DLD1 (cell line): Measurements from ENCODE around the gene PRKAR2B.

Source experiments
- in situ Hi-C: cut with HindIII; loops from 2 replicates; pipeline ENCODE4 v1.10.0; 2017; ENCODE audit warnings: low sequenced_read_pairs

PRKAR2B gene

DNA sequence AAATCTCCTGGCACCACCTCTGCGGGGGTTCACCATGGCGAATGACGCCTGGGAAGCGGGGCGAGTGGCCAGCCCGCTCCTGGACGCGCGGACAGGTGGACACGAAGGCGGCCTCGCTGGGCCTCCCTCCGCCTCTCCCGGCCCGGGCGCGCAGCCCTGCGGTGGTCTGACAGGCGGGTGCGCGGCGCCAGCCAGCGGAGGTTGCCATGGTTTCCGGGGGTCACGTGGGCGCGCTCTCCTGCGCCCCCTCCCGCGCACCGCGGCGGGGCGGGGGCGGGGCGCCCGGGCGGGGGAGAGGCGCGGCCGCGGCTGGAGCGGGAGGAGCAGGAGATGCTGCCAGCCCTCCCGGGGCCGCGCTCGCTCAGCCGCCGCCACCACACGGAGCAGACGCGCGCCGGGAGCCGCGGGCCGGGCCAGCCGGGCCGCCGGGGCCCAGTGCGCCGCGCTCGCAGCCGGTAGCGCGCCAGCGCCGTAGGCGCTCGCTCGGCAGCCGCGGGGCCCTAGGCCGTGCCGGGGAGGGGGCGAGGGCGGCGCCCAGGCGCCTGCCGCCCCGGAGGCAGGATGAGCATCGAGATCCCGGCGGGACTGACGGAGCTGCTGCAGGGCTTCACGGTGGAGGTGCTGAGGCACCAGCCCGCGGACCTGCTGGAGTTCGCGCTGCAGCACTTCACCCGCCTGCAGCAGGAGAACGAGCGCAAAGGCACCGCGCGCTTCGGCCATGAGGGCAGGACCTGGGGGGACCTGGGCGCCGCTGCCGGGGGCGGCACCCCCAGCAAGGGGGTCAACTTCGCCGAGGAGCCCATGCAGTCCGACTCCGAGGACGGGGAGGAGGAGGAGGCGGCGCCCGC is at the start of gene PRKAR2B:
Gene PRKAR2B (plus strand): TSS at position 359 of the 848 bp plus-strand sequence. CDS start 203 bp downstream, at position 562.
- in situ Hi-C loops = no loop called here

DNA sequence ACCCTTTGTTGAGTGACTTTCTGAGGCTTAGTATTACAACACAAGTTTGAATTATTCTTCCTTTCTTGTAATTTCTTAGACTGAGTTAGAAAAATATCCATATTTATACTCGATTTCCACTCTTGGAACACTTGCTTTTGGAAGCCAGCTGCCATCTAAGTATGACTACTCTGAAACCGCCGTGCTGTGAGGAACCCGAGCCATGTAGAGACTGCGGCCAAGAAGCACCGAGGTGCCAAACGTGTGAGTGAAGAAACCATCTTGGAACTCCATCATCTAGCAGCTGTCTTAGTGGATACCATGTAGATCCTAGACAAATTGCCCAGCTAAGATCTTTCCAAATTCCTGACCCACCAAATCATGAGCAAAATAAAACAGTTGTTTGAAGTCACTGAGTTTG is 49.7 kb upstream of the PRKAR2B start:
- in situ Hi-C loops = no loop called here

DNA sequence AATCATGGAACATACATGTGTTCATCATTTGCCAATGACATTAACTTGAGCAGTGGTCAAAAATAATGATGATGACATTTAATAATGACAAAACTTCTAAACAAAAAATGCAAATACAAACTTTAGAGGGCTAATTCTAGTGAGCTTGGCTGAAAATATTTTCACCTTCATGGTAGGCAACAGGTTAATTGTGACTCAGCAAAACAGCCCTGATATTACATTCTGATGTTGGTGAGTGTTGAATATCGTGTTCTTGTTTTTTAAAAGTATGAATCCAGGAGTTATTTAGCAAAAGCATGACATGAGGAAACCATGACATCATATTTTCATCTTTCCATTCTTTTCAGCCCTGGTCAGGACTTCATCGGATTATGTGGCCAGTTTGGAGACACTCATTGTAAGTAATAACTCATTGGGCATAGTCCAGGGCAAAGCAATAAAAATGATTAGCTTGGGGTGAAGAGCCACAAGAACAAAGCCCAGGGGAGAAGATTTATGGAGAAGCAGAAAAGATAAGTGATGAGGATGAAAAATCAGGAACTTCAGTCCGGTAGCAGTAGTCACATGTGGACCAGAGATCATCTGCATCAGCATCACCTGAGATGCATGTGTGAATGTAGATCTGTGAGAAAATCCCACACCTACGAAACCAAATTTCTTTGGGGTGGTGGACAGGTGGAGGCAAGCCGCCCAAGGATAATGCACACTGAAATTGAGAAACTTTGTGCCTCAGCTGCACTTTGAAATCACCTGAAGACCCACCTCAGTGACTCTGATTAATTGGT is 46.8 kb upstream of the PRKAR2B start:
- in situ Hi-C loops = no loop called here

DNA sequence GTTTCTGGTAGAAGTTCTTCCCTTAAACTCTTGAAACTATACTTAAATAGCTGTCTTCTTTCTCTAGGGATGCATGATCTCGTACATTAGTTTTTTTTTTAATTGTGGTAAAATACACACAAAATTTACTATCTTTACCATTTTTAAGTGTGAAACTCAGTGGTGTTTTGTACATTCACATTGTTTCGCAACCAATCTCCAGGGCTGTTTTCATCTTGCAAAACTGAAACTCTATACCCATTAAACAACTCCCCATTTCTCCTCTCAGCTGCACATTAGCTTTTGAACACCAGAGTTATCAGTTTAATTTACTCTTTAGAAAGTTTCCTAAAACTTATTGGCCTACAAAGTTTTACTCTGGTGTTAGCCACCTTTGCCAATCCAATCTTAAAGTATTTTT is 45.5 kb upstream of the PRKAR2B start:
- in situ Hi-C loops = no loop called here

DNA sequence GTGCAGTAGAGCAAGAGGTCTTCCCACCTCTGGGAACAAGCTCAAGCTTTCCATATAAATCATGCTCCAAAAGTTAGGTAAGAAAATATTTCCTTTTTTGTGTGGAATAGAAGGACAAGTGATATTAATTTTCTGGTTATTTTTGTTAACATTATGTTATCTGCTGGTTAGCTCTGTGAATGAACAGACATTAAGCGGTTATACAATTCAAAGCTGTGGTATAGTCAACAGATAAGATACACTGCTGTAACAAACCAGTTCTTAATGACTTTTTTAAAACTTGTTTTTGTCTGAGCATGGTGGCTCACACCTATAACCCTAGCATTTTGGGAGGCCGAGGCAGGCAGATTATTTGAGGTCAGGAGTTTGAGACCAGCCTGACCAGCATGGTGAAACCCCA is 43.0 kb upstream of the PRKAR2B start:
- in situ Hi-C loops = no loop called here

DNA sequence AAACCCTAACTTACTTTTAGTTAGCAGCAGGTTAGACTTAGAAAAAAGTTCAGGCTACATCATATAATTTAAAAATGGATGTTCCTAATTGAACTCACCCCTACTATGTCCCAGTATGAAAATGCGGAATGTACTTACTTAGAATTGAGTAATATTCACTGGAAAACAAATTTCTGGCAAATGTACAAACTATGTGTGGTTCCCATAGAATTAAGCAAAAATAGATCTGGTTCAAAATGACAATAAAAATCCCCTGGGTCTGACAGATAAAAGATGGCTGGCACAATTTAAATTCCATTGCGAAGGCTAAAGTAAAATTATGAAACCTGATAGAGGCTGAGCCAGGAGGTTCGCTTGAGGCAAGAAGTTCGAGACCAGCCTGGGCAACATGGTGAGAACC is 42.4 kb upstream of the PRKAR2B start:
- in situ Hi-C loops = no loop called here

DNA sequence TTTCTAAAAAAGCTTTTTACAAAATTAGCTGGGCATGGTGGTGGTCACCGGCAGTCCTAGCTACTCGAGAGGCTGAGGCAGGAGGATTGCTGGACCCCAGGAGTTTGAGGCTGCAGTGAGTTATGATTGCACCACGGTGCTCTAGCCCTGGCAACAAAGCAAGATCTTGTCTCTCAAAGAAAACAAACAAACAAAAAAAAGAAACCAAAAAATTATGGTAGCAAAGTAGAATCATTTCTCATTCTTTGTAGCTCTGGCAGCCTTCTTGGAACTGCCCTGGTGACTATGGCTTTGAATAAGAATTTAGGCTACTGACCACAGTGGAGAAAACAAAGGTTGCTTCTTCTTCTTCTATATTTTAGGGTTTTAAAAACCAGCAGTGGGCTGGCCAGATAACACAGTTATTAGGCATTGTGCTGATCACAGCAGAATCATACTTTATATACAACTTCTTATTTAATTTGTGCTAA is 41.9 kb upstream of the PRKAR2B start:
- in situ Hi-C loops = no loop called here

DNA sequence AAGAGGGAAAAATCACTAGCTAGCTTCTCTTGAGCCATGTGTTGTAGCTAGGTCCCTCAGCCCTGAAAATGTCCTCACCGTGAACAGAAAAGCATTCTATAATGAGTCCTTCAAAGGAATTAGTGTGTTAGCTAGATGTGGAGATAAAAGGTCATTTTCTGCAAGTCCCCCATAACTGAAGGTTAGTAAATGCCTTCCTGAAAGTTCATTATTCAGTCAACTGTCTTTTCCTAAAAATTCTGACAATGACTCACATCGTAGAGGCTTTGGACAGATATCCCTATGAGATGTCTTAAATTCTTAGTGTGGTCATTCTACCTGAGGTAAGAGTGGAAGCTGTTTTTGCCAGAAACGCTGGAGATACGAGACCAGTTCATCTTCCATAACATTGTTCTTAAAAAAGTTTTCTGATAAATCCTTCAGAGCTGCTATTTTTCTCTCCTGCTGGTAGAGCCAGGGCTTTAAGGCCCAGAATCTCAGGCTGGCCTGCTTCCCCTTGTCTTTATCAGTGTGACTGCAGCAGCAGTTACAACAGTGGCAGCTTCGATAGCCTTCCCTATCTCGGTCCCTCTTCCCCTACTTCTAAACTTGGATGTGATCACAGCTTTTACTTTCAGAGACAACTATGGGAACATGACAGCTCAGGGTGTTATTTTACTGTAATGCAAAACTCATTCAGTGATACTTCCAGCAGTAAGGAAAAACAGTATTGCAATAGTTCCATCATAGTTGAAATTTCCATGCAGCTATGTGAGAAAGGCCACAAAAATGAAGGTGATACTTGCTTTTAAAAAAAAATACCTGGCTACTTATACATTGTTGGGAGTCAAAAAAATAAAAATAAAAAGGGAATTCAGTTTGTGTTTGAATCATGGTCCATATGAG is 37.3 kb upstream of the PRKAR2B start:
- in situ Hi-C loops = no loop called here

DNA sequence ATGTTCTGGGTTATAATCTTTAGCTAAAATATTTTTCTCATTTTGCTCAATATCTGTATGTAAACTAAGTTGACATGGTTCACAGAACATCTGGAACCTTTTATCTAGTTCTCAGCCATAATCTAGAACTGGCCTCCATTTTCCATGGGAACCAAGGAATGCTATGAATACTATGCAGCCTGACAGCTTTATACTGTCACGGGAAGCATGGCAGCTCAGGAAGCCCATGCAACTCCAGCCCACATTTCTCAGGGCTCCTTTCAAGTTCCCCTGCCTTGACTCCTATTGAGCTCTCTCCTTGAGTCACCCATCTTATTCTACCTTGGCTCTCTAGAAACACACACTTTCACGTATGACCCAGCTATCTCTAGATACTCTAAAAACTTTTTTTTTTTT is 36.6 kb upstream of the PRKAR2B start:
- in situ Hi-C loops = no loop called here

DNA sequence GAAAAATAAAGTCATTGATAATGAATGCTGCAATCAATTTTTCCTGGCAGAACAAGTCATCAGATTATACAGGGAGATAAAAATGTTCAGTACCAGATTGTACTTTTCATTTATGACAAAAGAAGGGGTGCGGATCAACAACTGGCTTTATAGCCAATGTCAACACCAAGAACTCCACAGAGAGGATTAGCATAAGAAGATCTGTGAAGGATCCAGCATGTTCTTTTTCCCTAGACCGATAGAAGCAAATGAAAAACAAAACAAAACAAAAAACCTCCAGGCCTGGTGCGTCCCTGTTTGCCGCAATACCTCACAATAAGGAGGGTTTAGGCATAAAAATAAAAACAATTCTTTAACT is 34.7 kb upstream of the PRKAR2B start:
- in situ Hi-C loops = no loop called here

DNA sequence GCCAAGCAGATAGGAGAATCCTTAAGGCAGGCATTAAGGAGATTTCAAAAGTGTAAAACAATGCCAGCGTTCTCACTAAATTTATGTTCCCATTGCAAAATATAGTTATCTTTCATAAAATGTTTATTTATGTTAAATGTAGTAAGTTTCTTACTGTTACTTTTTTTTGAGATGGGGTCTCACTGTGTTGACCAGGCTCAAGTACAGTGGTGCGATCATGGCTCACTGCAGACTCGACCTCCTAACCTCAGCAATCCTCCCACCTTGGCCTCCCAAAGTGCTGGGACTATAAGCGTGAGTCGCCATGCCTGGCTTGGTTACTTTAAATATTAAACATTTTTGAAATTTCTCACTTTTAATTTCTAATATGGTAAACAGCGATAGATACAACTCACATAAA is 31.8 kb upstream of the PRKAR2B start:
- in situ Hi-C loops = no loop called here

DNA sequence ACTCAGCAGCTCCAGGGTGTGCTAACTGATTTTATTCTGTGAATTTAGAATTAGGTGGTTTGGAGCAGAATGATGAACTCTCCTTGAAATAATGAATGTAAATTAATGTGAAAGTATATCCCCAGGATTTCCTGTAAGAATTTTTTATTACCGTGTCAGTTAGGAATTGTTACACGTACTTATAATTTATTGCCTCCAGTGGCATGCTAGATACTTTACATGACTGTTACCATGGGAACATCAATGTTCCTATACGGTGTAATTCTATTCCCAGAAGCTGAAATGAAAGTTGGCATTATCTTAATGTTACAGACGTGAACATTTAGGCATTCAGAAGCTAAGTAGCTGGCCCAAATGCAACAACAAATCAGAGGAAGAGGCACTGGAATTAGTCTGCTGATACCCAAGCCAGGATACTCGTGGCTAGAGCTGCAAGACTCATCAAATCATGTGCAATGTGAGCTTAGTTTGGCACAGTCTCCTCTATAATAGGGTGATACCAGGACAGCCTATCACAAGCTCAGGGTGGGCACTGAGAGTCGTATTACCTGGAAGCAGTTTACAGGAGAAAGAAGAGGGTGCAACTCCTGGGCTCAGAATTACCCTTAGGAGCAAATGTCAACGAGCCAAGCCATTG is 30.0 kb upstream of the PRKAR2B start:
- in situ Hi-C loops = no loop called here

DNA sequence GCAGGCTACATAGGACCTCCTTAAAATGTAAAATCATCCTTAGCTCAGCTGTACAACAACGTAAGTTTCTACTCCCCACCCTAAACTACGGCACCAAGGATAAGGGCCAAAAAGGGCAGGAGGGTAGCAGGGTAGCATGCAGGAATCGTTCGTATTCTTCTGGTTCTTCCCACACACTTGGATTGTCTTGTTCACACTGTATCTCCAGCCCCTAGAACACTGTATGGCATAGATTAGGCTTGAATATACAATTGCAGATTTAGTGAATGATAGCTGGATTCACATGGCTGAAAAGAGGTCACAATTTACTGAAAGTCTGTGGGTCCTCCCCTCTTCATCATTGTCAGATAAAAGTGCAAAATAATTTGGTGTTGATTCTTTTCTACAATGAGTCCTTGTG is 28.2 kb upstream of the PRKAR2B start:
- in situ Hi-C loops = no loop called here

DNA sequence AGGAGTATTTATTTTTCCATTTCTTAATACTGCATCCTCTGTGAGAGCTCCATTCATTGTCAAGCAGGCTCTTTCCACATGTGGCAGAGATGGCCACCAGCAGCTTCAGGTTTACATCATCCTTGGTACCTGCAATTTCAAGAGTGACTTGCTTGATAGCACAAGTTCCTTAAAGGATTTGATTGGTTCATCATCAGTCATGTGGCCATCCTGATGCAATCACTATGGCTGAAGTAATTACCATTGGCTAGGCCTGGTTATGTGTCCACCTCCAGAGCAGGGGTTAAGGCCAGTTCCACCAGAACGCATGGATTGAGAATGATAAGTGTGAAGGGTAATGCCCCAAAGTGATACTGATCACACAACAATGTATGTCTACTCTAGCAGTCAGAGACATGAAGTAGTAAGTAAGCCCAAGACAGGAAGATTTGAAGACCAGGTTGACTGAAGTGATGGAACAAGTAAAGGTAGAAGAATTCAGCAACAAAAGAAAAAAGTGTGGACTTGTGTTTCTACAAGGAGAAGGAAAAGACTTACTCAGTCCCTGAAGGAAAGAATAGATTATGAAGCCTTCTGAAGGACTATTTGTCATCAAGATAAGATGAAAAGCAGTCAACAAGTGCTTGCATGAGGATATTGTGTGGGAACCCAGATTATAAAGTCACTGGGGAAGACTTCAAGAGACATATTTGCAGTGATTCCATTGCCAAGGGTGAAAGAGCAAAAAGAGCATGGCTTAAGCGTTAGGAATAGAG is 26.4 kb upstream of the PRKAR2B start:
- in situ Hi-C loops = no loop called here

DNA sequence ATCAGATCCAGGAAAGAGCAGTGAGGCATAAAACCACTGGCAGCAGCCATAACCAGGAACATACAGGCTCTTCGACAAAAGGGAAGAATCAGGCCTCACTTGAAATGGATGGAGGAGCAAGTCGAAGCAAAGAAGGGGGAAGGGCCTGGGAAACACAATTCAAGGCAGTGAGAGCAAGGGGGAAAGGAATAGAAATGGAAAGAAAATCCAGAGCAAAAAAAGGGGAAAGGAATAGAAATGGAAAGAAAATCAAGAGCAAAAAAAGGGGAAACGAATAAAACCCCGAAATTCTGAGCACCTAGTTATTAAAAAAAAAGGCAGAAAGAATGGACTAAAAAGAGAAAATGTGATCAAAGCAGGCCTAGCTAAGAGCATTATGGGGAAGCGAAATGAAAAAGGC is 24.1 kb upstream of the PRKAR2B start:
- in situ Hi-C loops = no loop called here

DNA sequence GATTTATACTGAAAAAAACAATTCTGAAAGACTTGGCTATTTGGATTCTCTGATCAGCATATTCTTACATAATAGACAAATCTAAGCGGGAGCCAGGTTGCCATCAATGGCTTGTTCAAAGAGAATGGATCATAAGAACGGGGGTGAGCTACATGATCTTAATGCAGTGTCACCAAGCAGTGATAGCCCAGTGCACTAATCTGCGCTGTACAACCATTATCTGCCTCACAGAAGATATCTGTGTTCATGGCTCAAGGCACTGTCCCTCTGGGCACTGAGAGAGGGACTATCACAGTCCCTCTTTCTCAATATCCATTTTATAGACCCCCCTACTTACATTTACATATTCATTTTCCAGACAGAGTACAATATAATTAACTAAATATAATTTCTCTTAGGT is 22.9 kb upstream of the PRKAR2B start:
- in situ Hi-C loops = no loop called here

DNA sequence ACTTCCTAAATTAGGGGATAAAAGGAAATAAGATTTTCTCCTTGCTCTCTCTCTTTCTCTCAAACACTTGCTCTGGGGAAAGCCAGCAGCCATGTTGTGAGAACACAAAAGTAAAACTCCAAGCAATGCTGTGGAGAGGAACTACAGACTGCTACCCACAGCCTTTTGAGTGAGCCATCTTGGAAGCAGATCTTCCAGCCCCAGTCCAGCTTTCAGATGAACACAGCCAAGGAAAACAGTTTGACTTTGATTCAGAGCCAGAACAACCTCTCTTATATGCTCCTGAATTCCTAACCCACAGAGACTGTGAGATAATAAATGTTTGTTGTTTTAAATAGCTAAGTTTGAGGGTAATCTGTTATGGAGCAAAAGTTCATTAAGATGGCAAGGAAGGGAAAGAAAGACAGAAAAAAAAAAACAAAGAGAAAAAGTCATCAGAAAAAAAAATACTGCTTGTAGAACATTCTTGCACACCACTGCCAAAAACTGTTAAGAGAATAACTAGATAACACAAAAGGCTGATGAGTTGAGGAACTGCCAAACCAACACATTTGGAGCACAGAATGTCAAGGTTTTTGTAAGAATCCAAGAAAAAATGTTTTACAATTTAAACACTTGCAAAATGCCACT is 20.9 kb upstream of the PRKAR2B start:
- in situ Hi-C loops = no loop called here

DNA sequence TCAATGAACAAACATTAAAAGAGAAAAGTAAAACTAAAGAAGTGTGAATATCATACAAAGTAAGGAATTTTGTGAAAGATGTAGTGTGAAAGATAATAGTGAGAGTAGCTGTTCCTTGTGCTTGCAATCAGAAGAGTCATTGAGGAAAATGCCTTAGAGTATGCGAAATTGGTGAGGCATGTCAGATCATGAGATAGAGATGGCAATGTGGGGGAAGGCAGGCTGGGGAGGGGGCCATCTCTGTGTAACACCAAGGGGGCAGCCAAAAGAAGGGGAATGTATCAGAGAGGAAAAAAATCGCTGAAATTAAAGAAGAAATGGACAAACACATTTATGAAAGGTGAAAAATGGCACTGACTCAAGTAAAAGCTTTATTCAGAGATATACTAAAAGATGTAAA is 19.6 kb upstream of the PRKAR2B start:
- in situ Hi-C loops = no loop called here

DNA sequence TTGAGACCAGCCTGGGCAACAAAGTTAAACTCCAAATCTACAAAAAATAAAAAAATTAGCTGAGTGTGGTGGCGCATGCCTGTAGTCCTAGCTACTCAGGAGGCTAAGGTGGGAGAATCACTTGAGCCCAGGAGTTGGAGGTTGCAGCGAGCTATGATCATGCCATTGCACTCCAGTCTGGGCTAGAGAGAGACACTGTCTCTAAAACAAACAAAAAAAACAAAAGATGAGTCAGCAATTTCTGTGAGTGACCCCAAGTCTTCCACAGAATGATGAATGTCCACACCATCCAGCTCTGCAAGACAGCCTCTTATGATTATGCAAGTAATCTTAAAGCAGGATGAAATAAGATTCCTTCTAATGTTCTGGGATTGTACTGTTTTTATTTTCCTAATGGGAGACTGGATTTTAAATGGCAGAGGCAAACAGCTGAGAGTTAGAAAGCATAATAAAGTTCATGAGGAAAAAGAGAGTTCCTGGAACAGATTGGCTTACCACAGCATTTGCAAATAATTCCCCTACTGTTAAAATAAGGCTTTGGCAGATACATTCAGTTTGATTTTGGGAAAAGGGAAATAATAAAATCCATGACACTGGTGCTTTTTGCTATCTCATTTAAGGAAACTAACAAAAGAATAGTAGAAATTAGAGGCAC is 18.9 kb upstream of the PRKAR2B start:
- in situ Hi-C loops = no loop called here
